ENCODE data around the gene FAM149A.
A peak's percentile ranks its signal among the peaks of the same experiment; 100 is the strongest.

FAM149A gene

DNA sequence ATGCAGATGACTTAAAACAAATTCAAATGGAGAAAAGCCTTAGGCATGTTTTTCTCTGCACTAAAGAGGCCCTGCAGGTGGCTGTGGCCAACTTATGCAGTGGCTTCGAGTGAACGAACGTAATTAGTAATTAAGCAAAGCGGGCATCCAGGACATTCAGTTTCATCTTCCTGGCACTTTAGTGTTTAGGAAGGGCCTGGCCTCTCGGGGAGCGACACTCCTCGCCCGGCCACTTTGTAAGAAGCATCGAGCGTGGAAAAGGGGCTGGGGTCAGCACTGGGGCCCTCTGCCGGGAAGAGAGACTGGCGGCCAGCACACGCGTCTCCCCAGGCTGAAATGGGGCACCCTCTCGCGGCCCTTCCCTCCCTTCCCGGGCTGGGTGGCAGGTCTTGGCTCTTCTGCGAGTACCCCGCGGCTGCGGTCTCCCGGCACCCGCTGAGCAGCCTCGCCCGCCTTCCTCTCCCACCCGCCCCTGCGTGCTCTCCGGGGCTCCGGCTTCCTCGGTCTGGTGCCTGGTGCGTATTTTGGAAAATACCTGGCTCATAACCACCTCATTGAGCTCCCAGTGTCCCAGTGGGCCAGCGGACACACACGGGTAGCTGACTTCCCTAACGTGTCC, 86.2 kb downstream of the FAM149A start (continued):
- TF ChIP-seq, protein P1, sequence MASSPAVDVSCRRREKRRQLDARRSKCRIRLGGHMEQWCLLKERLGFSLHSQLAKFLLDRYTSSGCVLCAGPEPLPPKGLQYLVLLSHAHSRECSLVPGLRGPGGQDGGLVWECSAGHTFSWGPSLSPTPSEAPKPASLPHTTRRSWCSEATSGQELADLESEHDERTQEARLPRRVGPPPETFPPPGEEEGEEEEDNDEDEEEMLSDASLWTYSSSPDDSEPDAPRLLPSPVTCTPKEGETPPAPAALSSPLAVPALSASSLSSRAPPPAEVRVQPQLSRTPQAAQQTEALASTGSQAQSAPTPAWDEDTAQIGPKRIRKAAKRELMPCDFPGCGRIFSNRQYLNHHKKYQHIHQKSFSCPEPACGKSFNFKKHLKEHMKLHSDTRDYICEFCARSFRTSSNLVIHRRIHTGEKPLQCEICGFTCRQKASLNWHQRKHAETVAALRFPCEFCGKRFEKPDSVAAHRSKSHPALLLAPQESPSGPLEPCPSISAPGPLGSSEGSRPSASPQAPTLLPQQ (tag by site-specific recombination; IDR thresholded peaks at IDR 0.05) = no peak
- TF ChIP-seq ZNF501 (tag by site-specific recombination; IDR thresholded peaks at IDR 0.05) (peak; percentile 32; the same call in 1 of the 2 replicates), OVOL3 (tag by site-specific recombination; IDR thresholded peaks at IDR 0.05) (no peak), WT1 (tag by site-specific recombination; IDR thresholded peaks at IDR 0.05) (peak; percentile 31; the same call in 1 of the 2 replicates), ZNF623 (tag by site-specific recombination; IDR thresholded peaks at IDR 0.05) (peak; percentile 12; the same call in 1 of the 2 replicates), GLIS1 (tag by site-specific recombination; IDR thresholded peaks at IDR 0.05) (peak; percentile 58), ZSCAN18 (tag by site-specific recombination; IDR thresholded peaks at IDR 0.05) (no peak), ZNF175 (tag by site-specific recombination; IDR thresholded peaks at IDR 0.05) (no peak), ZNF335 (tag by site-specific recombination; conservative IDR thresholded peaks at IDR 0.05) (peak; percentile 78)

DNA sequence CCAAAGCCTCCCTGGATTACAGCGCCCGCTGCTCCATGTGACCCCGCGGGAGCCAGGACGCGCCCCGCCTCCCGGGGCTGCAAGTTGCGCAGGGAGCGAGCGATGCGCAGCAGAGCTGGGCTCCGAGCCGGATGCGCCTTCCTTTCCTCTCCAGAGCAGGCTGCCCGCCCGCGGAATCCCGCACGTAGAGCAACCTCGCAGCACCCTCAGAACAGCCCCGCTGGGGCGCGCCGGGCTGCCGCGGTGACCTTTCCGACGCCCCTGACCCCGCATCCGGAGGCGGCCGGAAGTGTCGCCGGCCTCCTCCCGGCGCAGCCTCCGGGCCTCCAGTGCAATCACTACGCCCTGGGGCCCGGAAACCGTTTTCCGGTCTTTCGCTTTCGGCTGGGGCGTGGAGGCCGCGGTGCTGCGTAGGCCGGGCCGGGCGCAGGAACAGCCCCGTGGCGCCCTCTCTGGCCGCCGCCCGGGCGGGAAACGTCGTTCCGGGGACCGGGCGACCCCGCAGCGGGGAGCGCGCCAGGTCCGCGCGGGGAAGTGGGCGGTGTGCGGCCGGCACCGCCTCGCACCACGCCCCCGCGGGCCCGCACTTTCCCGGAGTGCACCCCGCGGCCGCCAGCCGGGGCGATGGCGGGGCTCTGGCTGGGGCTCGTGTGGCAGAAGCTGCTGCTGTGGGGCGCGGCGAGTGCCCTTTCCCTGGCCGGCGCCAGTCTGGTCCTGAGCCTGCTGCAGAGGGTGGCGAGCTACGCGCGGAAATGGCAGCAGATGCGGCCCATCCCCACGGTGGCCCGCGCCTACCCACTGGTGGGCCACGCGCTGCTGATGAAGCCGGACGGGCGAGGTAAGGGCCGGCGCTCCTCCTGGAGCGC, 86.9 kb downstream of the FAM149A start, which contains the start of gene CYP4V2:
Gene CYP4V2, plus strand, starts transcription at position 368 of the 866 bp plus-strand sequence. Its CDS starts 257 bp downstream, at position 625.
- H3K4me3 ChIP-seq (ENCODE audit: low read depth, low read length) = peak within 1 kb of the TSS; percentile 77
- H3K4me1 ChIP-seq (ENCODE audit: control insufficient read depth, insufficient read depth, low read length) = no peaks in the 10 kb centered on the region; the same call in 1 of the 2 replicates
- no peaks in the 10 kb centered on the region for H3K36me3 ChIP-seq (ENCODE audit: control insufficient read depth in 2 of 2, insufficient read depth in 1 of 2, low read length in 2 of 2)
- peak within 1 kb of the TSS; percentile 84 for H3K27ac ChIP-seq (ENCODE audit: extremely low read depth, low read depth, low read length)
- POLR2A ChIA-PET = interaction anchor here (1.2 to 1.6 kb wide), 2 partner anchors 11 to 124 kb away, joined by 3 read pairs; no protein-coding TSS in a partner anchor
- H3K9me3 ChIP-seq (ENCODE audit: control insufficient read depth, insufficient read depth, low read depth, low read length) = no peaks in the 10 kb centered on the region
- CTCF ChIA-PET = interaction anchor here (1.0 to 1.7 kb wide), 2 partner anchors 10 to 85 kb away, joined by 3 to 6 read pairs; no protein-coding TSS in a partner anchor
- no peak for TF ChIP-seq MEIS1 (CRISPR knock-in tag; IDR thresholded peaks at IDR 0.05; ENCODE audit: borderline replicate concordance)
- TF ChIP-seq, protein P2, sequence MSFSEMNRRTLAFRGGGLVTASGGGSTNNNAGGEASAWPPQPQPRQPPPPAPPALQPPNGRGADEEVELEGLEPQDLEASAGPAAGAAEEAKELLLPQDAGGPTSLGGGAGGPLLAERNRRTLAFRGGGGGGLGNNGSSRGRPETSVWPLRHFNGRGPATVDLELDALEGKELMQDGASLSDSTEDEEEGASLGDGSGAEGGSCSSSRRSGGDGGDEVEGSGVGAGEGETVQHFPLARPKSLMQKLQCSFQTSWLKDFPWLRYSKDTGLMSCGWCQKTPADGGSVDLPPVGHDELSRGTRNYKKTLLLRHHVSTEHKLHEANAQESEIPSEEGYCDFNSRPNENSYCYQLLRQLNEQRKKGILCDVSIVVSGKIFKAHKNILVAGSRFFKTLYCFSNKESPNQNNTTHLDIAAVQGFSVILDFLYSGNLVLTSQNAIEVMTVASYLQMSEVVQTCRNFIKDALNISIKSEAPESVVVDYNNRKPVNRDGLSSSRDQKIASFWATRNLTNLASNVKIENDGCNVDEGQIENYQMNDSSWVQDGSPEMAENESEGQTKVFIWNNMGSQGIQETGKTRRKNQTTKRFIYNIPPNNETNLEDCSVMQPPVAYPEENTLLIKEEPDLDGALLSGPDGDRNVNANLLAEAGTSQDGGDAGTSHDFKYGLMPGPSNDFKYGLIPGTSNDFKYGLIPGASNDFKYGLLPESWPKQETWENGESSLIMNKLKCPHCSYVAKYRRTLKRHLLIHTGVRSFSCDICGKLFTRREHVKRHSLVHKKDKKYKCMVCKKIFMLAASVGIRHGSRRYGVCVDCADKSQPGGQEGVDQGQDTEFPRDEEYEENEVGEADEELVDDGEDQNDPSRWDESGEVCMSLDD (tag by site-specific recombination; IDR thresholded peaks at IDR 0.05) = peak; percentile 98
- TF ChIP-seq, protein P3, sequence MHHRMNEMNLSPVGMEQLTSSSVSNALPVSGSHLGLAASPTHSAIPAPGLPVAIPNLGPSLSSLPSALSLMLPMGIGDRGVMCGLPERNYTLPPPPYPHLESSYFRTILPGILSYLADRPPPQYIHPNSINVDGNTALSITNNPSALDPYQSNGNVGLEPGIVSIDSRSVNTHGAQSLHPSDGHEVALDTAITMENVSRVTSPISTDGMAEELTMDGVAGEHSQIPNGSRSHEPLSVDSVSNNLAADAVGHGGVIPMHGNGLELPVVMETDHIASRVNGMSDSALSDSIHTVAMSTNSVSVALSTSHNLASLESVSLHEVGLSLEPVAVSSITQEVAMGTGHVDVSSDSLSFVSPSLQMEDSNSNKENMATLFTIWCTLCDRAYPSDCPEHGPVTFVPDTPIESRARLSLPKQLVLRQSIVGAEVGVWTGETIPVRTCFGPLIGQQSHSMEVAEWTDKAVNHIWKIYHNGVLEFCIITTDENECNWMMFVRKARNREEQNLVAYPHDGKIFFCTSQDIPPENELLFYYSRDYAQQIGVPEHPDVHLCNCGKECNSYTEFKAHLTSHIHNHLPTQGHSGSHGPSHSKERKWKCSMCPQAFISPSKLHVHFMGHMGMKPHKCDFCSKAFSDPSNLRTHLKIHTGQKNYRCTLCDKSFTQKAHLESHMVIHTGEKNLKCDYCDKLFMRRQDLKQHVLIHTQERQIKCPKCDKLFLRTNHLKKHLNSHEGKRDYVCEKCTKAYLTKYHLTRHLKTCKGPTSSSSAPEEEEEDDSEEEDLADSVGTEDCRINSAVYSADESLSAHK (tag by site-specific recombination; IDR thresholded peaks at IDR 0.05) = peak; percentile 86
- TF ChIP-seq WT1 (tag by site-specific recombination; IDR thresholded peaks at IDR 0.05) = no peak
- TF ChIP-seq GLI4 (tag by site-specific recombination; IDR thresholded peaks at IDR 0.05) = 0 out of 2 replicates have a peak, but pooled peaks have one; percentile 69
- TF ChIP-seq ZBTB1 (tag by site-specific recombination; IDR thresholded peaks at IDR 0.05) = no peak
- peak; percentile 37; the same call in 1 of the 2 replicates for TF ChIP-seq OSR2 (tag by site-specific recombination; IDR thresholded peaks at IDR 0.05)
- TF ChIP-seq PRDM2 (tag by site-specific recombination; IDR thresholded peaks at IDR 0.05; ENCODE audit: borderline replicate concordance) = no peak
- 0 out of 2 replicates have a peak, but pooled peaks have one; percentile 13 for TF ChIP-seq SP7 (tag by site-specific recombination; IDR thresholded peaks at IDR 0.05)
- no peak; the same call in 1 of the 2 replicates for TF ChIP-seq KLF17 (tag by site-specific recombination; IDR thresholded peaks at IDR 0.05)

All from HEK293 (cell line).